K562 treated with DMSO at 1 percent for 24 hours (cell line): Measurements from ENCODE around the gene CSF2. TPM values are rescaled to one million over a fixed set of nuclear protein-coding genes. Genes with fewer than 3 reads are reported as not detected.

ENCODE experiments used
- total RNA-seq: library from RNA; unstranded; fragments of 300-600 nt; gene quantifications from 2 replicates; pipeline ENCODE4 v1.2.3, GENCODE V29; 2022; ENCODE audit warnings: low read depth; ENCODE audit not compliant: insufficient read depth

CSF2 gene
- 1.3 TPM in 1 of 2 replicates, not detected in the other for total RNA-seq

DNA sequence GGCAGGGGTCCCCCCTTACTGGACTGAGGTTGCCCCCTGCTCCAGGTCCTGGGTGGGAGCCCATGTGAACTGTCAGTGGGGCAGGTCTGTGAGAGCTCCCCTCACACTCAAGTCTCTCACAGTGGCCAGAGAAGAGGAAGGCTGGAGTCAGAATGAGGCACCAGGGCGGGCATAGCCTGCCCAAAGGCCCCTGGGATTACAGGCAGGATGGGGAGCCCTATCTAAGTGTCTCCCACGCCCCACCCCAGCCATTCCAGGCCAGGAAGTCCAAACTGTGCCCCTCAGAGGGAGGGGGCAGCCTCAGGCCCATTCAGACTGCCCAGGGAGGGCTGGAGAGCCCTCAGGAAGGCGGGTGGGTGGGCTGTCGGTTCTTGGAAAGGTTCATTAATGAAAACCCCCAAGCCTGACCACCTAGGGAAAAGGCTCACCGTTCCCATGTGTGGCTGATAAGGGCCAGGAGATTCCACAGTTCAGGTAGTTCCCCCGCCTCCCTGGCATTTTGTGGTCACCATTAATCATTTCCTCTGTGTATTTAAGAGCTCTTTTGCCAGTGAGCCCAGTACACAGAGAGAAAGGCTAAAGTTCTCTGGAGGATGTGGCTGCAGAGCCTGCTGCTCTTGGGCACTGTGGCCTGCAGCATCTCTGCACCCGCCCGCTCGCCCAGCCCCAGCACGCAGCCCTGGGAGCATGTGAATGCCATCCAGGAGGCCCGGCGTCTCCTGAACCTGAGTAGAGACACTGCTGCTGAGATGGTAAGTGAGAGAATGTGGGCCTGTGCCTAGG lies at the start of gene CSF2:
CSF2 (plus strand) TSS at position 559 of the 783 bp plus-strand sequence; CDS start at position 594, 35 bp downstream.

DNA sequence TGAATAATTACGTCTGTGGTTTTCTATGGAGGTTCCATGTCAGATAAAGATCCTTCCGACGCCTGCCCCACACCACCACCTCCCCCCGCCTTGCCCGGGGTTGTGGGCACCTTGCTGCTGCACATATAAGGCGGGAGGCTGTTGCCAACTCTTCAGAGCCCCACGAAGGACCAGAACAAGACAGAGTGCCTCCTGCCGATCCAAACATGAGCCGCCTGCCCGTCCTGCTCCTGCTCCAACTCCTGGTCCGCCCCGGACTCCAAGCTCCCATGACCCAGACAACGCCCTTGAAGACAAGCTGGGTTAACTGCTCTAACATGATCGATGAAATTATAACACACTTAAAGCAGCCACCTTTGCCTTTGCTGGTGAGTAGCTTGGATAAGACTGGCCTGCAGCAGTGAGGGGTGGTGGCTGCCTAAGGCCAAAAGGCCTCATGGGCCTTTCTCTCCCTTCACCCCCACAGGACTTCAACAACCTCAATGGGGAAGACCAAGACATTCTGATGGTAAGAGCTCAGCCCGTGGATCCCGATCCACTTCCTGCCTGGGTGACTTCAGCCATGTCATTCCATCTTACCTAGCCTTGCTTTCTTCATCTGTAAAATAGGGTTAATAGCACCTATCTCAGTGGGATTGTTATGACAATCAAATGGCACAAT lies 13.0 kb upstream of the CSF2 start, which contains the start of gene IL3:
IL3 (plus strand) TSS at position 155 of the 661 bp plus-strand sequence; CDS start at position 207, 52 bp downstream.

Other genes starting within 250 kb of the CSF2 start
- gene MEIKIN, start 128.1 kb upstream of the CSF2 start, total RNA-seq, result not detected in 2 replicates
- 0.90 and 1.0 TPM in 2 replicates for gene ACSL6, start 62.1 kb upstream of the CSF2 start, total RNA-seq
- not detected in 2 replicates for gene IL3, start 13.1 kb upstream of the CSF2 start, total RNA-seq
- 55.7 and 62.7 TPM in 2 replicates for gene P4HA2, start 154.1 kb downstream of the CSF2 start, total RNA-seq
- gene PDLIM4, start 183.9 kb downstream of the CSF2 start, total RNA-seq, result 36.5 and 50.8 TPM in 2 replicates
- gene SLC22A4, start 220.6 kb downstream of the CSF2 start, total RNA-seq, result 0.70 and 0.76 TPM in 2 replicates